ENCODE results near the gene NR5A1.

DNA sequence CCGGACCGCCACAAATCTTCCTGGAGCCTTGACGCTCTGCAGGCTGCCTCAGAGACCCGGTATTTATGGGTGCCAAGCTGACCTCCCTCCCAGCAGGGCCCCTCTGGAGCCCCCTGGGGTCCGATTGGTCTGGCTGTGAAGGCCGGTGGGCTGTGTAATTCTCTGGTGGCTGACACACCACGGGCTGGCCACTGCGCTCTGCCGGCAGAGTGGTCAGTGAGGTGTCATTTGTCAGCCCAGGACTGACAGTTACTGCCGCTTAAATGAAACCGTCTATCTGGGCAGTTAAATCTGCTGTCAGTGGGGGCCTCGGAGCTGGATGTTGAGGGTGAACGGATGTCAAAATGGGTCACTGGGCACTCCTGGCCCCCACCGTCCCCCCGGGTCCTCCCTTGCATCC is 10.7 kb downstream of the NR5A1 start:
- TF ChIP-seq SNAI2 (CRISPR knock-in tag; IDR thresholded peaks at IDR 0.05), result no peak
- no peak for TF ChIP-seq PPARA (CRISPR knock-in tag; IDR thresholded peaks at IDR 0.05; ENCODE audit: borderline replicate concordance)
- no peak for TF ChIP-seq ZNF8 (CRISPR knock-in tag; IDR thresholded peaks at IDR 0.05)
